ENCODE data around the gene LRRC8B. TPM values are rescaled to one million over a fixed set of nuclear protein-coding genes. Genes with fewer than 3 reads are reported as not detected.
"Not testable (repeated sequence)": the region's sequence is repeated elsewhere in the genome, so short reads cannot be mapped to it uniquely, and the experiment has no call there.

Gene LRRC8B
- total RNA-seq, 3 donors from 2014 or later: 11.5 to 25.3 (median 12.3) TPM

GRCh38 chr1:89536555-89537341, 12.1 kb downstream of the LRRC8B start:
- Histone ChIP-seq H3K27me3 (no peaks in the 10 kb centered on the region), H3K4me1 (no peaks in the 10 kb centered on the region), H3K36me3 (no peaks in the 10 kb centered on the region), H3K4me3 (no peak overlapping the region), H3K27ac (no peak overlapping the region), H3K9me3 (no peaks in the 10 kb centered on the region)
- TF ChIP-seq POLR2A (IDR thresholded peaks at IDR 0.05) (no peak), POLR2AphosphoS5 (IDR thresholded peaks at IDR 0.05) (no peak)
- TF ChIP-seq, protein P1, sequence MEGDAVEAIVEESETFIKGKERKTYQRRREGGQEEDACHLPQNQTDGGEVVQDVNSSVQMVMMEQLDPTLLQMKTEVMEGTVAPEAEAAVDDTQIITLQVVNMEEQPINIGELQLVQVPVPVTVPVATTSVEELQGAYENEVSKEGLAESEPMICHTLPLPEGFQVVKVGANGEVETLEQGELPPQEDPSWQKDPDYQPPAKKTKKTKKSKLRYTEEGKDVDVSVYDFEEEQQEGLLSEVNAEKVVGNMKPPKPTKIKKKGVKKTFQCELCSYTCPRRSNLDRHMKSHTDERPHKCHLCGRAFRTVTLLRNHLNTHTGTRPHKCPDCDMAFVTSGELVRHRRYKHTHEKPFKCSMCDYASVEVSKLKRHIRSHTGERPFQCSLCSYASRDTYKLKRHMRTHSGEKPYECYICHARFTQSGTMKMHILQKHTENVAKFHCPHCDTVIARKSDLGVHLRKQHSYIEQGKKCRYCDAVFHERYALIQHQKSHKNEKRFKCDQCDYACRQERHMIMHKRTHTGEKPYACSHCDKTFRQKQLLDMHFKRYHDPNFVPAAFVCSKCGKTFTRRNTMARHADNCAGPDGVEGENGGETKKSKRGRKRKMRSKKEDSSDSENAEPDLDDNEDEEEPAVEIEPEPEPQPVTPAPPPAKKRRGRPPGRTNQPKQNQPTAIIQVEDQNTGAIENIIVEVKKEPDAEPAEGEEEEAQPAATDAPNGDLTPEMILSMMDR (IDR thresholded peaks at IDR 0.05): no peak
- intact Hi-C loops (cut with DNase I; ENCODE audit: low total_unique reads): no loop called here
- DNase-seq (ENCODE audit: low spot score in 2 of 2): no peak

GRCh38 chr1:89538361-89538760, 13.7 kb downstream of the LRRC8B start:
- H3K9me3 ChIP-seq: no peaks in the 10 kb centered on the region
- no peak overlapping the region for H3K27ac ChIP-seq
- TF ChIP-seq, protein P1 (IDR thresholded peaks at IDR 0.05): no peak
- TF ChIP-seq POLR2A (IDR thresholded peaks at IDR 0.05) (no peak), POLR2AphosphoS5 (IDR thresholded peaks at IDR 0.05) (no peak)
- DNase-seq (ENCODE audit: low spot score in 2 of 2): no peak
- H3K36me3 ChIP-seq: no peaks in the 10 kb centered on the region
- H3K4me3 ChIP-seq: no peak overlapping the region
- intact Hi-C loops (cut with DNase I; ENCODE audit: low total_unique reads): no loop called here
- no peaks in the 10 kb centered on the region for H3K27me3 ChIP-seq
- no peaks in the 10 kb centered on the region for H3K4me1 ChIP-seq

GRCh38 chr1:89539128-89539527, 14.5 kb downstream of the LRRC8B start:
- no peaks in the 10 kb centered on the region for H3K9me3 ChIP-seq
- DNase-seq (ENCODE audit: low spot score in 2 of 2): no peak
- no peaks in the 10 kb centered on the region for H3K36me3 ChIP-seq
- no peaks in the 10 kb centered on the region for H3K27me3 ChIP-seq
- no peaks in the 10 kb centered on the region for H3K4me1 ChIP-seq
- H3K4me3 ChIP-seq: no peak overlapping the region
- intact Hi-C loops (cut with DNase I; ENCODE audit: low total_unique reads): no loop called here
- TF ChIP-seq, protein P1 (IDR thresholded peaks at IDR 0.05): no peak
- H3K27ac ChIP-seq: no peak overlapping the region

GRCh38 chr1:89540406-89540970, 15.9 kb downstream of the LRRC8B start:
- H3K4me3 ChIP-seq: no peak overlapping the region
- H3K36me3 ChIP-seq: no peaks in the 10 kb centered on the region
- H3K27ac ChIP-seq: no peak overlapping the region
- DNase-seq (ENCODE audit: low spot score in 2 of 2): no peak
- TF ChIP-seq, protein P1 (IDR thresholded peaks at IDR 0.05): no peak
- no peak for TF ChIP-seq POLR2A (IDR thresholded peaks at IDR 0.05)
- TF ChIP-seq POLR2AphosphoS5 (IDR thresholded peaks at IDR 0.05): no peak
- H3K27me3 ChIP-seq: no peaks in the 10 kb centered on the region
- H3K9me3 ChIP-seq: no peaks in the 10 kb centered on the region
- H3K4me1 ChIP-seq: no peaks in the 10 kb centered on the region
- intact Hi-C loops (cut with DNase I; ENCODE audit: low total_unique reads): loop anchor here (2.0 kb wide), 1 partner anchor 36 kb away; no protein-coding TSS in a partner anchor

GRCh38 chr1:89542345-89542744, 17.7 kb downstream of the LRRC8B start:
- H3K36me3 ChIP-seq: no peaks in the 10 kb centered on the region
- DNase-seq (ENCODE audit: low spot score in 2 of 2): no peak
- no peak overlapping the region for H3K4me3 ChIP-seq
- intact Hi-C loops (cut with DNase I; ENCODE audit: low total_unique reads): no loop called here
- H3K9me3 ChIP-seq: no peaks in the 10 kb centered on the region
- H3K27ac ChIP-seq: no peak overlapping the region
- H3K4me1 ChIP-seq: no peaks in the 10 kb centered on the region
- no peaks in the 10 kb centered on the region for H3K27me3 ChIP-seq
- TF ChIP-seq POLR2A (IDR thresholded peaks at IDR 0.05) (no peak), POLR2AphosphoS5 (IDR thresholded peaks at IDR 0.05) (no peak)
- TF ChIP-seq, protein P1 (IDR thresholded peaks at IDR 0.05): no peak

- intact Hi-C loops (cut with DNase I; ENCODE audit: low total_unique reads); H3K36me3 ChIP-seq; DNase-seq (ENCODE audit: low spot score in 2 of 2); H3K4me1 ChIP-seq; H3K27ac ChIP-seq; H3K27me3 ChIP-seq; H3K4me3 ChIP-seq; H3K9me3 ChIP-seq: not testable (repeated sequence)
Observed at GRCh38 chr1:89543632-89544031, 19.0 kb downstream of the LRRC8B start.

Data from breast epithelium (tissue), 4 donors.